NCI-H2227 (cell line): ENCODE measurements around the gene PELI2.
A peak's percentile ranks its signal among the peaks of the same experiment; 100 is the strongest.

Experiments
- DNase-seq: peaks from one replicate; lab custom pipeline; 2025; ENCODE audit not compliant: unreplicated experiment; lab: John Stamatoyannopoulos, UW

PELI2 gene

DNA sequence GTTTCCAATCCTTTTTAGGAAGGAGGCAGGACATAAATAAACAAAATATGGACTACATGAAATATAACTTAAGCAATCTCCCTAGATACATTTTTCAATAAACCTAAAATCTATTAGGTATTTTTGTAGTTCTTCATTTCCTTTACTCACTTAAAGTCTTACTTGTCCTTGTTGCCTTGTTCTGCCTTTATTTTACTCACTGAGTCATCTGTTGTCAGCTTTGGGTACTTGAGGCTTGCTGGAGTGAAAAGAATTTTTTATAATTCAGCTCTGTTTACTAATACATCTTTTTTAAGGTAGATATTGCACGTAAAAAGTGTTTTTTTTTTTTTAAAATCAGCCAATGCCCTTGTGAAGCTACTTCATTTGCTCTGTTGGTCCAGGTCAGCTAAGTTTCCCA lies 216.2 kb downstream of the PELI2 start:
- DNase-seq = no peak

DNA sequence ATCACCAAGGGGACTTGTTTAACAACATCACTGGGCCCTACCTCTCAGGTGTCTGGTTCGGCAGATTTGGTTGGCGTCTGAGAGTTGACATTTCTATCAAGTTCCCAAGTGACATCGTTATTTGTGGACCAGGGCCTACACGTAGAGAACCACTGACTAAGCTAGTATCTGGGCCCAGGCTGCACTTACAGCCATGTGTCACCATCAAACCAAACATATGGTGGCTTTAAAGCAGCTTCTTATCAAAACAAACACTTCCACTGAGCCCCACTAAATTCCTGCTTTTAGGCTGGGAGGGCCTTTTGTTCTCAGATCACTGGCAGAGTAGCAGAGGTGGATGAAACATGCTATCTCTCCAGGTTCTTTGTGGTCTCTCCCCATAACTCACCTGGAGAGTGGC lies 220.5 kb downstream of the PELI2 start:
- DNase-seq = no peak

DNA sequence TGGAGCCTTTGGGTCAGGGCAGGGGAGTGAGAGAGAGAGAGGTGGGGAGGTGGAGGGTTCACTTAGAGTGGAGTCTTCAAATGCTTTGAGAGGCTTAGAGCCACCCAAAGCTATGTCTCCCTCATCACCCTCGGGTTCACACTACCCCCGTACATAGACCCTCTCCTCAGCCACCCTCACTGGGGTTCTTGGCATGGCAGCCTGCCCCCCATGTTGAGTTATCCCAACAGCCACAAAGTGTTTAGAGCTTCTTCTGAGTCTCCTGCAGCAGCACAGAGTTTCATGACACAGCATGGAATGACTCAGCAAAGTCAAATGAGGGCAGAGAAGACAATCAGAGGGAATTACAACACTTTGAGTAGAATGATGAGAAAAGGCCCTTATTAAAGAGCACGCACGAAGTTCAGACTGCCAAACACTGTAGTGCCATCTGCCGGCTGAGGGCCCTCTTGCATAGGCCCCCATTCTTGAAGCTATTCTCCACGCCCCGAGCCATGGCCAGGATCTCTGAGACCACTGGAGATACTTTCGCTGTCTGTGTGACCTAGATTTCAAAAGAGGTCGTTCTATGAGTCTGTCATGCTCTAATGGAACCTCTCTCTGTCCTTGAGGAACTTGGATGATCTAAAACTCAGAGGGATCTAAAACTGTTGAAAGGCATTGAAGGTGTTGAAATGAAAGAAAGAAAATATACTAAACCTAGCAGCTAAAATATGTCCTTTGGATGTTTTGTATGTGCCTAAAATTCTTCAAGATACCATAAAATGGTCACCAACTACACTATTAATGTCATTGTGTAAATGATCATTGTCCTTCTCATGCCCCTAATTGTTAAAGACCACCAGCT lies 221.9 kb downstream of the PELI2 start:
- peak; percentile 70 for DNase-seq

GRCh38 chr14:56340932-56341331 lies 222.7 kb downstream of the PELI2 start:
- no peak for DNase-seq

DNA sequence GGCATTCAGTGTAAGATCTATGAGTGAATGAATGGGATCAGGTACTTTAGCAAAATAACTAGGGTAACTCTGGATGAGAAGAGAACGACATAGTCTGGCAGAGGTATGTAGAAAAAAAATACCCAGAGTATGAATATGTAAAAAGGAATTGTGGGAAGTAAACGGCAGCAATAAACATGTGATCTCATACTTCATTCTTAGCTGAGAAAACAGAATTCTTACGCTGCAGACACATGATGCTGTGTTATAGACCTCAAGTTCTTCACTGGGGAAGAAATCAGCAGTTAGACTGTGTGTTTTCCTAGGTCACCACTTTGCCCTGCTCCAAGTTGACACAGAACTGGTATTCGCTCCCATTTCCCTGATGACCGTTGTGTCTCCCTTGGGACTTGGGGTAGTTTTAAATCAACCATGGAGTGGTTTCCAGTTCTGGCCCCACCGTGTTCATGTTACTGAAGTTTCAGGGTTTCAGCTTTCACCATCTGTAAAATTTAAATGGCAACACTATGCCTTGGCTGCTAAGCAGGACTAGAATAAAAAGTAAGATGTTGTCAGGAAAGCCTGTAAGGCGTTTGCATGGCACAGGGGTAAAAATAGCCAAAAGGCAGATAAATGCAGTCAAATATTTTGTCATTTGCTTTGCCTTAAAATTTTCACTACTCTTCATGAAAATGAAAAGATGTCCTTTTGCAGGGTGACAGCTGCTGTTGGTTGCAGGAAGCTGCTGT lies 223.7 kb downstream of the PELI2 start:
- DNase-seq = no peak

- DNase-seq = no peak
Observed at GRCh38 chr14:56342494-56342942, 224.3 kb downstream of the PELI2 start.

DNA sequence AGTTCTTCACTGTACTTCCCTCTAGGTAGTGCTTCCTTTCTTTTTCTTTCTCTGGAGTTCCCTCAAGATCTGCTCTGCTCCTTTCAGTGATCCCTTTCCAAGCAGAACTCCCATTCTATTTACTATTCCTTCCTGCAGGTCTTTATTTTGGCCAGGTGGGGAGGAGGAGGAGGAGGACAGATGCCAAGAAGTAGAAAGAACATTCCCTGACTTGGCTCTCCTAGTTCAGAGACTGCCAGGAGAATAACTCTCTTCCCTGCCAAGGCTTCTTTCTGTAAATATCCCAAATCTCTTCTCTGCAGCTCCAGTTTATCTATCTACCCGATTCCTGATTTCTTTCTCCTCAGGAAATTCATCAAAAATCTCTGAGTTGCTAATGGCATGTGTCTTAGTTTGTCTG lies 231.7 kb downstream of the PELI2 start:
- no peak for DNase-seq
